ENCODE measurements around the gene GRIN2D.
A peak's percentile ranks its signal among the peaks of the same experiment; 100 is the strongest.

GRIN2D gene

DNA sequence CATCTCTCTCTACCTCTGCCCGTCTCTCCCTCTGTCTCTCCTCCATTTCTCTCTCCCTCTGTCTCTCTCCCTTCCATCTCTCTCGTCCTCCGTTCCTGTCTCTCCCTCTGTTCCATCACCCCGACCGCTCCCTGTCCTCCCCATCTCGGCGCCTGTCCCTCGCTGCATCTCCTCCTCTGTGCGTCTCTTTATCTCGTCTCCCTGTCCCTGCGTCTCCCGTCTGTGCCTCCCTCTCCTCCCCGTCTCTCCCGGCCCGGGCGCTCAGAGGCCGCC lies 4.6 kb downstream of the GRIN2D start:
- no peak for DNase-seq (ENCODE audit: low spot score)

DNA sequence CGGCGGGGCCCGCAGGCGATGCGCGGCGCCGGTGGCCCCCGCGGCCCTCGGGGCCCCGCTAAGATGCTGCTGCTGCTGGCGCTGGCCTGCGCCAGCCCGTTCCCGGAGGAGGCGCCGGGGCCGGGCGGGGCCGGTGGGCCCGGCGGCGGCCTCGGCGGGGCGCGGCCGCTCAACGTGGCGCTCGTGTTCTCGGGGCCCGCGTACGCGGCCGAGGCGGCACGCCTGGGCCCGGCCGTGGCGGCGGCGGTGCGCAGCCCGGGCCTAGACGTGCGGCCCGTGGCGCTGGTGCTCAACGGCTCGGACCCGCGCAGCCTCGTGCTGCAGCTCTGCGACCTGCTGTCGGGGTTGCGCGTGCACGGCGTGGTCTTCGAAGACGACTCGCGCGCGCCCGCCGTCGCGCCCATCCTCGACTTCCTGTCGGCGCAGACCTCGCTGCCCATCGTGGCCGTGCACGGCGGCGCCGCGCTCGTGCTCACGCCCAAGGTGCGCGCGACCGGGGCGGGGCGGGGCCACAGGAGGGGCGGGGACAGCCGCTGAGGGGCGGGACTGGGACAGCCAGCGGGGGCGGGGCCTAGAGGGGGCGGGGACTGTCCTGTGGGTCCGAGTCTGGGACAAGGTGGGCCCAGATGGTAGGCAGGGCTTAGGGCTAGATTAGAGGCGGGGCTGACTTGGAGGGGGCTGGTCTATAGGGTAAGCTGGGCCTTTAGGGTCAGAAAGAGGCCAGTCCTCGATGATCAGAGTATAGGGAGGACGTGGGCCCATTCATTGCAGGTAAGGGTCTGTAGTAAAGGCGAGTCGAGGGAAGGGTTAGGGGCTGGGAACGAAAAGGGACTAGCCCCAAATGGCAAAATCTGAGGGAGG lies 5.1 kb downstream of the GRIN2D start:
- DNase-seq (ENCODE audit: low spot score): peak; percentile 84

DNA sequence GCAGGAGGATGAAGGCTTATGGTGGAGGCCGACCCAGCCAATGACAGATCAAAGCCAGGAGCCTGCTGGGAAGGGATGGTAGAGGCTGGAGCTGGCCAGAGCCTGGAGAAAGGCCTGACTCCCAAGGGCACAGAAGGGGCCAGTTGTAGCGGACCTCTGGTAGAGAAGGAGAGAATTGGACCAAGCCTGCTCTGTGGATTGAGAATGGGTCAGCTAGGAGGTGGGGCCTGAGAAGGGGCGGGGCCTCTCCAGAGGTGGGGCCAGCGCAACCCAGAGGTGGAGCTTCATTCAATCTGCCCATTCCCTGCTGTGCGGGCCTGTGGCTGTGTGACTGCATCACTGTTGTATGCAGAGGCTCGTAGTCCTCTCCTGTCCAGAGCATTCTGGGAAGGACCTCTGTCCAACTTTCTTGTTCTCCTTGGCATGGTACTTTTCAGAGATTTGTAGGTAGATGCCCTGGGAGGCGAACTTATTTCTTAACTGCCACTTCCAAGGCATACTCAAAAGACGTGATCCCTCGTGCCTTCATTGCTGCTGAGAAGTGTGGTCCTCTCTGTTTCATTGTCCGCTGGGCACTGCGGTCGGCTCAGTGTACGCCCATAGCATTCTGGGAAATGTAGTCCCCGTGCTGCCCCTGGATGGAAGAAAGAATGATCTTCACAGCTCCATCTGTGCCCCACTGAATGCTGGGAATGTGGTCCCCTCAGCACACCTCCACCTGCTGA lies 6.7 kb downstream of the GRIN2D start:
- DNase-seq (ENCODE audit: low spot score): no peak

DNA sequence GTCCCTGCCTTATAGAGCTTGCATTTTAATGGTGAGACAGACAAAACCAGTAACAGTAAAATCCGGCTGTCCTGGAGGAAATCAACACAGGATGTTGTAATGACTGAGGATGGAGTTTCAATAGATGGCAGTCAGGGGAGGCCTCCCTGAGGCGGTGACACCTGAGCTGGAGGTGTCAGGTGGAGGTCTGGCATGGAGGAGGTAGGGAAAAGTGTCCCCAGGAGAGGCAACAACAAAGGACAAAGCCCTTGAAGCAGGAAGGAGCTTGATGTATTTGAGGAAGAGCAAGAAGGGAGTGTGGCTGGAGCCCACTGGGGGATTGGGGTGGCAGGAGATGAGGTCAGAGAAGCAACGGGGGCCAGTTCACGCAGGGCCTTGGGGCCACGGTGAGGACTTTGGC lies 7.8 kb downstream of the GRIN2D start:
- DNase-seq (ENCODE audit: low spot score): no peak

DNA sequence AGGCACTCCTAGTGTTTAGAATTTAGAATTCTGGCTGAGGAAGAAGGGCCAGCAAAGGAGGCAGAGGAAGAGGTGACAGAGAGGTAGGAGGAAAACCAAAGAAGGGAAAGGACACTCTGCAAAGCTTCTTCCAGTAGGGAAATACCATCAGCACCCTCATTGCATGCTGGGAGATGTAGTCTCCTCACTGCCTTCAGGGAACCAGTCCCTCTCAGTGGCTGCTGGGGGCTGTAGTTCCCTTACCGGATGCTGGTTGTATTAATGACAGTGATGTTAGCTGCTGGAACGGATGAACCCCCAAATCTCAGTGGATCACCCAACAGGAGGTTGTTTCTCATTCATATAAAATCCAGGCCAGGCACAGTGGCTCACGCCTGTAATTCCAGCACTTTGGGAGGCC lies 10.1 kb downstream of the GRIN2D start:
- peak; percentile 51 for DNase-seq (ENCODE audit: low spot score)

DNA sequence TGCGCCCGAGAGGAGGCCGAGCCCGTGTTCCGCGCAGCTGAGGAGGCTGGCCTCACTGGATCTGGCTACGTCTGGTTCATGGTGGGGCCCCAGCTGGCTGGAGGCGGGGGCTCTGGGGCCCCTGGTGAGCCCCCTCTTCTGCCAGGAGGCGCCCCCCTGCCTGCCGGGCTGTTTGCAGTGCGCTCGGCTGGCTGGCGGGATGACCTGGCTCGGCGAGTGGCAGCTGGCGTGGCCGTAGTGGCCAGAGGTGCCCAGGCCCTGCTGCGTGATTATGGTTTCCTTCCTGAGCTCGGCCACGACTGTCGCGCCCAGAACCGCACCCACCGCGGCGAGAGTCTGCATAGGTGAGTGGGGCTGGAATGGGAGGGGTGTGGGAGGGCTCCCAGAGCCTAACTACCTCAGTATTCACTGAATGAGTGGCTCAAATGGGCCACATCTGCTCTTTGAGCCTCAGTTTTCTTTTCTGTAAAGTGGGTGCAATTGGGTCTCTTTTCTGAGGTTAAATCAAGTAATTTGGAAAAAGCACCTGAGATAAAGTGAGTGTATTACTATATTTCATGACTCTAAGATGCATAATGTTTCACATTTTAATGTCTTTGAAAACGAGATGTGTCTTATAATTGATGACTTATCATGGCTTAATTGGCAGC lies 11.7 kb downstream of the GRIN2D start:
- DNase-seq (ENCODE audit: low spot score): no peak

DNA sequence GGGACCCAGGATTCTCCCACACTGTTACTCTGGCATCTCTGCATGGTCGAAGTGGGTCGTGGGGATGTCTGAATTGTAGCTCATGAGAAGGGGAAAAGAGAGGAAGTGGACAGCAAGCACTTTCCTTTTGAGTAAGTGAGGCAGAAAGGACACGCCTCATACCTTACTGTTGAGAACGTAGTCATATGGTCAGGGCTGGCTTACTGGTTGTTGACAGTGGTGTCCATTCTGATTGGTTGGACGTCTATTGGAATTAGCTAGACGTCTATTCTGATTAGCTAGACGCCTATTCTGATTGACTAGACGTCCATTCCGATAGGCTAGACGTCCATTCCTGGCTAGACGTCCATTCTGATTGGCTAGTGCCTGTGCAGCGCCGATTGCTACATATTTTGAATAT lies 12.4 kb downstream of the GRIN2D start:
- no peak for DNase-seq (ENCODE audit: low spot score)

DNA sequence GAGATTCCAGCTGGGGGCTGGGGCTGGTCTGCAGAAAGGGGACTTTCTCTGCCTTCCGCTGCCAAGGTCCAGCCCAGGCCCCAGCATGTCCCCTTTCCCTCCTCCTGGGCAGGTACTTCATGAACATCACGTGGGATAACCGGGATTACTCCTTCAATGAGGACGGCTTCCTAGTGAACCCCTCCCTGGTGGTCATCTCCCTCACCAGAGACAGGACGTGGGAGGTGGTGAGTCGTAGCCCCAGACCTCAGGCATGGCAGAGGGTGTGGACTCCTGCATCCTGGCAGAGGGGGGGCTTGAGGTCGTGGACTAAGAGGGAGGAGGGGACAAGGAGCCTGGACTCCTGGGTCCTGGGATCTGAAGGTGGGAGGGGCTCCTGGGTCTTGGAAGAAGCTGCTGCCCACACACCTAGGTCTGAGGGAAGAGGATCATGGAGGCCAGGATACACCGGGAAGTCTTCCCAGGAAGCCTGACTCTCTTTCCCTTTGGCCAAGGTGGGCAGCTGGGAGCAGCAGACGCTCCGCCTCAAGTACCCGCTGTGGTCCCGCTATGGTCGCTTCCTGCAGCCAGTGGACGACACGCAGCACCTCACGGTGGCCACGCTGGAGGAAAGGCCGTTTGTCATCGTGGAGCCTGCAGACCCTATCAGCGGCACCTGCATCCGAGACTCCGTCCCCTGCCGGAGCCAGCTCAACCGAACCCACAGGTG lies 20.6 kb downstream of the GRIN2D start:
- DNase-seq (ENCODE audit: low spot score): no peak

DNA sequence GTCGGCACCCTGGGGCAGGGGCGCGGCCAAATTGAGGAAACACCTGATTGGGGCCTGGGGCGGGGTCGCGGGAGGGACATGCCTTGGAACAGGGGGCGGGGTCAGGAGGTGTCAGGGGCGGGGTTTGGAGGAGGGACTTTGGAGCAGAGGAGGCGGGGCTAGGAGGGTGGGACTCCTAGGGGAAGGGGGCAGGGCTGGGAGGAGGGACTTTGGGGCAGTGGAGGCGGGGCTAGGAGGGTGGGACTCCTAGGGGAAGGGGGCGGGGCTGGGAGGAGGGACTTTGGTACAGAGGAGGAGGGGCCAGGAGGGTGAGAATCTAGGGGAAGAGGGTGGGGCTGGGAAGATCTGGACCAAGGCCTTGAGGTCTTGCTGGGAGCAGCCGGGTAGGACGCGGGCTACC lies 21.9 kb downstream of the GRIN2D start:
- DNase-seq (ENCODE audit: low spot score): peak; percentile 69

DNA sequence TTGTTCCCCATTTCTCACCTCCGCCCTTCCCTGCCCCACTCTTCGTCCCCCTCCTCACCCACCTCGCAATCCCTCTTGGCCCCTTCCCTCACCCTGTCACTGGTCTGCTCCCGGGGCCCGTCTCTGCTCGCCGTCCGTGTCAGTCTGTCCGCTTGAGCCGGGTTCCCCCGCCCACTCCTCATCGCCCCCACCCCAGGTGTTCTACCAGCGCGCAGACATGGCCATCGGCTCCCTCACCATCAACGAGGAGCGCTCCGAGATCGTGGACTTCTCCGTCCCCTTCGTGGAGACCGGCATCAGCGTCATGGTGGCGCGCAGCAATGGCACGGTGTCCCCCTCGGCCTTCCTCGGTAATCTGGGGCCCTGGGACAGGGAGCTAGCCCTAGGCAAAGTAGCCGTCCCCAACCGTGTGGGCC lies 22.3 kb downstream of the GRIN2D start:
- DNase-seq (ENCODE audit: low spot score): no peak

DNA sequence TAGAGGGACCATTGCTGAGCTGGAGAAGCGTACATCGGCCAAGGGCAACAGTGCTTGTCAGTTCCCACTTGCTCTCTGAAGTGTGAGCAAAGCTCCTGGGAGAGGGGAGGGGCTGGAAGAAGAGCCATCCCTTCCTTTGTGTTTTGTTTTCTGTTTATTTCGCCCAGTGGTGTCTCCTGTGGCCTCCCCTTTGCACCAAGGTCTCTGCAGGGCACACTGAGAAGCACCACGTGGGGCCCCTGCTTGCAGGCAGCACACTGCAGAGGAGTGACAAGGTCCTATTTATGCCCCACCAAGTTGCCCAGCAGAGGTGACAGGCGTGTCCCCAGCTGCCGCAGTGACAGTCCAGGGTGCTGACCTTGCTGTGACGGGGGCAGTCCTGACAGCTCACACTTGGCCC lies 24.0 kb downstream of the GRIN2D start:
- DNase-seq (ENCODE audit: low spot score): no peak

DNA sequence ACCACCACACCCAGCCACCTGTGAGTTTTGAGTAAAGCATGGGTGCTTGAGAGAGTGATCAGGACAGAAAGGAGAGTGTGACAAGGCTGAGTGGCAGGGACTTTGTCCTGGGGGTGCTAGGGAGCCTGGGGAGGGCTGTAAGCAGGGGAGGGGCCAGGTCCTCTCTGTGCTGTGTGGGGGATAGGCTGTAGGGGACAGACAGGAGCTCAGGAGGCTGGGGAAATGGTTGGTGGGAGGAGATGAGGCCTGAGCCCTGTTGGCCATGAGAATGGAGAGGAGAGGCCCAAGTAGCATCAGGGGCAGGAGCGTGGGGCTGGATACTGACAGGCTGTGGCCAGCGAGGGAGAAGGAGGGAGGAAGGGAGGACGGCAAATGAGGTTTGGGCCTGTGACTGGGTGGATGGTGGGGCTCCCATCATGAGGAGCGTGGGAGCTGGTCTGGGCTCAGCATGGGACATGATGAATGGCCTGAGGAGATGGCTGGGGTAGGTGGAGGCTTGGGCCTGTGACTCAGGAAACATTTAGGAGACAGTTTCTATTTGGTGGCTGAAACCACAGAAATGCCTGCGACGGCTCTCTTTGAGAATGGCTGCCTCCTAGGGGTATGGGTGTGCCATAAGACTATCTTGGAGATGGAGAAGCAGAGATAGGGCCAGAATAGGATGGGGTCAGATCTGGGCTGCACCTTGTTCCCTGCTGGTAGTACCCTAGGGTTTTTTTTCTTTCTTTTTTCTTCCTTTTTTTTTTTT lies 25.0 kb downstream of the GRIN2D start:
- no peak for DNase-seq (ENCODE audit: low spot score)

DNA sequence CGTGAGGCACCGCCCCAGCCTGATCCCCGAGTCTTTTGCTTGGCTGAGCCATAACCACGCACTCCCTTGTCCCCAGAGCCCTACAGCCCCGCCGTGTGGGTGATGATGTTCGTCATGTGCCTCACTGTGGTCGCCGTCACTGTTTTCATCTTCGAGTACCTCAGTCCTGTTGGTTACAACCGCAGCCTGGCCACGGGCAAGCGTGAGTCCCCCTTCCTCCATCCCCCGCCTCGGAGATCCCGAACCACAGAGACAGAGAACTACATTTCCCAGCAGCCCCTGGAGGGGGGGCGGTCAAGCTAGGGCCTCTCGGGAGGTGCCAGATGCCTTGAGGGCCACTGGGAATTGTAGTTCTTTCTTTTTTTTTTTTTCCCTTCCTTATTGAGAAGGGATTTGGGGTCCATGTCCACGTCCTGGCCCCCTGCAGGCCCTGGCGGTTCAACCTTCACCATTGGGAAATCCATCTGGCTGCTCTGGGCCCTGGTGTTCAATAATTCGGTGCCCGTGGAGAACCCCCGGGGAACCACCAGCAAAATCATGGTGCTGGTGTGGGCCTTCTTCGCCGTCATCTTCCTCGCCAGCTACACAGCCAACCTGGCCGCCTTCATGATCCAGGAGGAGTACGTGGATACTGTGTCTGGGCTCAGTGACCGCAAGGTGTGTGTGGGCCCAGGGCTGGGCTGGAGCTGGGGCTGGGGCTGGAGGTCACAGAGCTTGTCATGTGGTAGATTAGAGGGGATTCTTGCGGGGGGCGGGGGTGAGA lies 25.9 kb downstream of the GRIN2D start:
- DNase-seq (ENCODE audit: low spot score): peak; percentile 74

DNA sequence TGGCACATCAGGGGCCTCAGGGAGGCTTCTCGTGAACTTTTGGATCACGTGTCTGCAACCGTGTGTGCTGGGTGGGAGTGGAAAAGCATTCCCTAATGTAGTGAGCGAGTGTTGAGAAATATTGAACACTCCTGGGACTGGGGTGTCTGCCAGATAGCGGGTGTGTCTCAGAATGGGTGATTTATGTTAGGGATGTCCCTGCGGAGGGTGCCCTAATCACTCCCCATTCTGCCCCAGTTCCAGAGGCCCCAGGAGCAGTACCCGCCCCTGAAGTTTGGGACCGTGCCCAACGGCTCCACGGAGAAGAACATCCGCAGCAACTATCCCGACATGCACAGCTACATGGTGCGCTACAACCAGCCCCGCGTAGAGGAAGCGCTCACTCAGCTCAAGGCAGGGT lies 28.1 kb downstream of the GRIN2D start:
- DNase-seq (ENCODE audit: low spot score): no peak

DNA sequence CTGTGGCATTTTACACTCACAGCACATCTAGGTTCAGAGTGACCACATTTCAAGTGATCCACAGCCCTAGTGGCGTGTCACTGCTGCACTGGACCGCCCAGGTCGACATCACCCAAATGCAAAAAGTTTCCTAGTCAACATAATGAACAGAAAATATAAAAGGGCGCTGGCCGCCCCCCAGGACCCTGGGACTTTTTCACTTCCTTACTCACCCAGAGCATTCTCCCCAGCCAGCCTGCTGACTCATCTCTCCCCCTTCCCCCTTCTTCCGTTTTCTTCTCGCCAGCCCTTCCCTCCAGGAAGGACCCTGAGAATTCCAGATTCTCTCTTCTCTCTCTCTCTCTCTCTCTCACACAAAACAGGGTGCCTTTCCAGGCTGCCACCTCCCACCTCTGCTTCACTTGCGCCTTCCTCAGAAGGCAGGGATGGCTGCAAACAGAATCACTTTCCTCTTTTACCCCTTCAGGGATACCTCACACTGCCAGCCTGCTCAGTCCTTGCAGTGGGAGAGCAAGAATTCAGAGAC lies 31.3 kb downstream of the GRIN2D start:
- no peak for DNase-seq (ENCODE audit: low spot score)

DNA sequence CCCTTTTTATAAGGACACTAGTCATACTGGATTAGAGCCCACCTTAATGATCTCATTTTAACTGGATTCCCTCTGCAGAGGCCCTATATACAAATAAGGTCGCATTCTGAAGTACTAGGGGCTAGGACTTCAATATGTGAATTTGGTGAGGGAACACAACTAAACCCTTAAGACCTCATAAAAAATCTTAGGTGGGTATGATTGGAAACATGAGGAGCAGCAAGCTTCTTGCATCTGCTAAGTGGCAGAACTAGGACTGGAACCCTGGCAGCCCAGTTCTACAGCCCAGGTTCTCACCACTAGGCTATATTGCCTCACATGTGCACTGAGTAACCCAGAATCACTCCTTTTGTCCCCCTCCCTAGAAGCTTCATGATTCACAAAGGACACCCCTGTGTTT lies 35.2 kb downstream of the GRIN2D start:
- no peak for DNase-seq (ENCODE audit: low spot score)

DNA sequence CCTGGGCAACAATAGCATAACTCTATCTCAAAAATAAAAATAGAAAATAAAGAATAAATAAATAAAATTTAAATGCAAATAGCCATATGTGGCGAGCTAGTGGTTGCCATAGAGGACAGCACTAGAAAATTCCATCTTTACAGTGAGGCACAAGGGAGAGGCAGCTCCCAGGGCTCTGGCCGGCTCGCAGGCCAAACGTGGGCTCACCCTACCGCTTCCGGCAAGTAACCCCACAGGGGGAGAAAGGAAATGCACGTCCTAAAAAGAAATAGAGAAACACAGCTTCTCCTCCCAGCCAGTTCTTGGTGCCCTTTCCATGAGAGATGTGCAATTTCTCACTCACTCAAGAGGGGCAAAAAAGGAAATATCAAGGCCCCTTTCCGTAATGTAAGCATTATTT lies 39.9 kb downstream of the GRIN2D start:
- DNase-seq (ENCODE audit: low spot score): no peak

DNA sequence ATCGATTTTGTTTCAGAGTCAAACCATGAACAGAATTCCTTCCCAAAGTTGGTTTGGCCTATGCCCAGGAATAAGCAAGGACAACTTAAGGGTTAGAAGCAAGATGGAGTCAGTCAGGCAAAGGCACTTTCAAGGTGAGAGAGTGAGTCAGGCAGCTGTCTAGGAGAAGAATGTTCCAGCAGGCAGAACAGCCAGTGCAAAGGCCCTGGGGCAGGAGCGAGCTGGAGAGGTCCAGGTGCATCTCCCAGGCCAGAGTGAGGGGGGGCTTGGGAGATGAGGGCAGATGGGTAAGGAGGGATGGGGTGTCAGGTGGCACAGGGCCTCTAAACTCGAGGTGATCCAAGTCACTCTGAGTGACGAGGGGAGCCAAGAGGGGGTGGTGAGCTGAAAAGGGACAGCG lies 43.1 kb downstream of the GRIN2D start:
- DNase-seq (ENCODE audit: low spot score): no peak

DNA sequence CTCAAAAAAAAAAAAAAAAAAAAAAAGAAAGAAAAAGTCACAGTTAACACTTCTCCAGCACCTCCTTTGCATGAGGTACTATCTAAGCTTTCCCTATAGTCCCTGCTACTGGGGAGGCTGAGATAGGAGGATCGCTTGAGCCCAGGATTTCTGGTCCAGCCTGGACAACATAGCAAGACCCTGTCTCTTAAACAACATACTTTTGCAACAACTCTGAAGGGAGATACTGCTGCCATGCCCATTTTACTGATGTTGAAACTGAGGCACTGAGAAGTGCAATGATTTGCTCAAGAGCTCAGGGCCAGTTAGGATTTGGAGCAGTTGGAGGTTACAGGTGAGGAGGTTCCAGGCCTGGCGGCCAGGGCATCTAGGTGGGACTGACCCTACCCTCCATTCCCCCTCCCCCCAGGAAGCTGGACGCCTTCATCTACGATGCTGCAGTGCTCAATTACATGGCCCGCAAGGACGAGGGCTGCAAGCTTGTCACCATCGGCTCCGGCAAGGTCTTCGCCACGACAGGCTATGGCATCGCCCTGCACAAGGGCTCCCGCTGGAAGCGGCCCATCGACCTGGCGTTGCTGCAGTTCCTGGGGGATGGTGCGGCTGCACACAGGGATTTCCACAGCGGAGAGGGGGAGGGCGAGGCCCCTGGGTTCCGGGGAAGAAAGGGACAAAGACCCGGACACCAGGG lies 48.0 kb downstream of the GRIN2D start:
- DNase-seq (ENCODE audit: low spot score): no peak
